B cell (primary cell): ENCODE measurements around the gene ARHGEF19. TPM values are rescaled to one million over a fixed set of nuclear protein-coding genes. Genes with fewer than 3 reads are reported as not detected.

Source experiments
- ATAC-seq: fragments of 200-7000 bp; cut with Tn5 transposase; one replicate; pipeline ENCODE4 v1.10.0; 2021; ENCODE audit warnings: low read depth, mild to moderate bottlenecking, moderate number of reproducible peaks, moderate library complexity
- CTCF ChIA-PET: fragments of 350-600 bp; sonication (Branson Sonifier 250); formaldehyde crosslinking; loops from one replicate; lab custom pipeline; 2021; ENCODE audit warnings: antibody characterized with exemption, inconsistent platforms; lab: Charles Lee
- POLR2A ChIA-PET: fragments of 350-600 bp; sonication (Branson Sonifier 250); formaldehyde crosslinking; loops from one replicate; lab custom pipeline; 2021; ENCODE audit warnings: antibody characterized with exemption; lab: Charles Lee
- DNase-seq: peaks from one replicate; pipeline ENCODE4 v3.0.0; 2013
- H2AFZ ChIP-seq: 2 replicates; pipeline ENCODE4 v1.6.1; 2012; ENCODE audit warnings: mild to moderate bottlenecking, low read depth, low read length; ENCODE audit not compliant: insufficient read depth, poor library complexity, severe bottlenecking
- H3K27ac ChIP-seq, 2 donors: 1 replicate in 1 of 2; 2 replicates in 1 of 2; pipeline ENCODE4 v1.5.1; 2012 to 2013; ENCODE audit warnings: low read length in 2 of 2, mild to moderate bottlenecking in 2 of 2, moderate library complexity in 1 of 2
- H3K27me3 ChIP-seq, 4 experiments: fragments of 200-600 bp in 1 of 4; sonication (generic) in 1 of 4; replicated peaks in 1 of 4; 1 replicate in 2 of 4; 2 replicates in 2 of 4; pipeline versions ENCODE4 v1.6.1 to v1.7.0; 2013 to 2016; ENCODE audit warnings: low read length in 3 of 4, mild to moderate bottlenecking in 2 of 4, mixed read lengths in 1 of 4, moderate library complexity in 1 of 4; ENCODE audit not compliant: insufficient read depth in 4 of 4, control insufficient read depth in 3 of 4; ENCODE audit errors: control extremely low read depth in 1 of 4
- H3K36me3 ChIP-seq, 2 experiments: replicated peaks in 1 of 2; 1 replicate in 1 of 2; 2 replicates in 1 of 2; pipeline versions ENCODE4 v1.6.1 to v1.7.1; 2013; ENCODE audit warnings: low read length in 1 of 2; ENCODE audit not compliant: insufficient read depth in 2 of 2, control insufficient read depth in 1 of 2; ENCODE audit errors: control extremely low read depth in 1 of 2, extremely low read depth in 1 of 2
- H3K4me1 ChIP-seq, 2 donors: fragments of 200-600 bp in 1 of 2; sonication (generic) in 1 of 2; 1 replicate in 1 of 2; 2 replicates in 1 of 2; pipeline versions ENCODE4 v1.5.1 to v1.6.1; 2013 to 2017; ENCODE audit warnings: low read length in 2 of 2; ENCODE audit not compliant: control insufficient read depth in 2 of 2, insufficient read depth in 2 of 2
- H3K4me2 ChIP-seq: replicated peaks from 2 replicates; pipeline ENCODE3; 2012; ENCODE audit warnings: mild to moderate bottlenecking, low read depth, low read length; ENCODE audit not compliant: poor library complexity, severe bottlenecking
- H3K4me3 ChIP-seq, 5 experiments: fragments of 200-600 bp in 1 of 5; sonication (generic) in 1 of 5; 1 replicate in 3 of 5; 2 replicates in 2 of 5; pipeline versions ENCODE4 v1.5.1 to v1.7.0; 2011 to 2016; ENCODE audit warnings: low read length in 4 of 5, mild to moderate bottlenecking in 4 of 5, low read depth in 2 of 5, control low read depth in 1 of 5, moderate library complexity in 1 of 5; ENCODE audit not compliant: insufficient read depth in 1 of 5; ENCODE audit errors: control extremely low read depth in 1 of 5, extremely low read depth in 1 of 5
- H3K79me2 ChIP-seq: fragments of 200-600 bp; sonication (generic); one replicate; pipeline ENCODE4 v1.6.0; 2016; ENCODE audit warnings: low read length; ENCODE audit not compliant: control insufficient read depth, insufficient read depth
- H3K9ac ChIP-seq: fragments of 200-600 bp; sonication (generic); 2 replicates; pipeline ENCODE4 v1.6.1; 2017; ENCODE audit warnings: mild to moderate bottlenecking, low read length, moderate library complexity
- H3K9me3 ChIP-seq, 3 donors: one replicate each; pipeline versions ENCODE4 v1.6.1 to v1.7.1; 2013; ENCODE audit warnings: low read length in 2 of 3; ENCODE audit not compliant: control insufficient read depth in 2 of 3, insufficient read depth in 1 of 3; ENCODE audit errors: control extremely low read depth in 1 of 3
- H4K20me1 ChIP-seq: 2 replicates; pipeline ENCODE4 v1.6.0; 2012; ENCODE audit warnings: mild to moderate bottlenecking, low read length; ENCODE audit not compliant: insufficient read depth, control insufficient read depth, poor library complexity, severe bottlenecking
- H3K27ac Mint-ChIP-seq: one replicate; pipeline ENCODE4 v1.8.0; 2021; ENCODE audit warnings: mixed read lengths
- H3K27me3 Mint-ChIP-seq: one replicate; pipeline ENCODE4 v1.8.0; 2021; ENCODE audit warnings: mixed read lengths
- H3K4me1 Mint-ChIP-seq: one replicate; pipeline ENCODE4 v1.8.0; 2021; ENCODE audit warnings: mixed read lengths
- H3K4me3 Mint-ChIP-seq: one replicate; pipeline ENCODE4 v1.8.0; 2021; ENCODE audit warnings: mixed read lengths
- H3K9me3 Mint-ChIP-seq: one replicate; pipeline ENCODE4 v1.8.0; 2022; ENCODE audit warnings: mixed read lengths; ENCODE audit not compliant: insufficient read depth
- CTCF ChIP-seq: fragments of 200-600 bp; IDR thresholded peaks from one replicate; pipeline ENCODE4 v1.8.0; 2022; ENCODE audit warnings: antibody characterized with exemption, mild to moderate bottlenecking
- EZH2 ChIP-seq: IDR thresholded peaks from 2 replicates; pipeline ENCODE4 v1.6.1; 2012; ENCODE audit warnings: borderline replicate concordance, low read depth, mild to moderate bottlenecking, moderate library complexity, low read length; ENCODE audit not compliant: insufficient read depth, poor library complexity, severe bottlenecking
- WGBS: methylation state at CpG from one replicate; pipeline ENCODE4 v1.1.5; 2013; ENCODE audit warnings: missing lambda C conversion rate; ENCODE audit not compliant: insufficient coverage; 5-methylcytosine and 5-hydroxymethylcytosine counted together
- intact Hi-C: fragments of 100-400 bp; cut with micrococcal nuclease; formaldehyde crosslinking; loops from one replicate; pipeline ENCODE4 v1.10.0; 2022
- polyA plus RNA-seq: library from polyadenylated mRNA; depleted of rRNA; stranded (reverse); fragments of >200 nt; gene quantifications from 2 replicates; pipeline ENCODE4 v1.2.3, GENCODE V29; 2012
- total RNA-seq, 2 donors: library from RNA; stranded (reverse); fragments of 120-200 nt in 1 of 2; gene quantifications; 1 replicate in 1 of 2; 2 replicates in 1 of 2; pipeline versions ENCODE4 v1.2.3 to v1.2.4, GENCODE V29; 2013 to 2022

ARHGEF19 gene
- total and polyA plus RNA-seq, 2 donors (not counting 1 experiment from before 2014, with no cell fraction given) = 13.9 to 20.9 TPM

DNA sequence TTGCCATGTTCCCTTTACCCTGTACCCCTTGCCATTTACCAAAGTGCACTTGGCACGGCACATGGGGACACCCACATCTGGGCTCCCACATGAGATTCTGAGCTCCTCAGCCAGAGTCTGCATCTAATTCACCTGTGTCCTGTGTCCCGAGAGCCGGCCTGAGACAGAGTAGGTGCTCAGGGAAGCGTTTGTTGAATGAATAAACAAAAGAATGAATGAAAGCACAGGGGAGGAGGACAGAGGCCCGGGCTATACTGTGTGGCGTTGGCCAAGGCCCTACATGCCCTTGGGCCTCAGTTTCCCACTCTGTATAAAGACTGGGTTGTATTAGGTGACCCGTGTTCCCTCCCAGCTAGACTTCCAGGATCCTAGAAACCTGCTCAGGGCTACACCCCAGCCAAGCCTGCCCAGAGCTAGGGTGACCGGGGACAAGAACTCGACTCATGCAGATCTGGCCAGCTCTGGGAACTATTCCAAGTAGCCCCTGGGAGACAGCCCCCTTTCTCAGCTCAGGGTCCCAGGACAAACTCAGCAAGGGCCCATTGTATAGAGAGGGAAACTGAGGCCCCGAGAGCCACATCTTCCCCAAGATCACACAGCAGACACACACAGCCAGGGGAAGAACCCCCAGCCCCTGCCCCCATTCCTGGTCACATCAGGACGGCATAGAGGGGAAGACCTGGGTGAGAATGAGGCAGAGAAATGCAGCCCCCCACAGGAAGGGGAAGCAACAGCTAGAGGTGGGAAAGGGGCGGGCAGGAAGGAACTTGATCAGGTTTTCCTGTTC, 62.6 kb downstream of the ARHGEF19 start:
- Mint-ChIP-seq H3K4me1 (peaks cover 15% of the 10 kb centered on the region), H3K9me3 (no peaks in the 10 kb centered on the region), H3K4me3 (no peak overlapping the region), H3K27me3 (peaks cover 40% of the 10 kb centered on the region), H3K27ac (no peak overlapping the region)
- no peaks in the 10 kb centered on the region for H3K36me3 ChIP-seq
- no peaks in the 10 kb centered on the region for H3K79me2 ChIP-seq
- ChIA-PET POLR2A (interaction anchor here (1.2 kb wide), 1 partner anchor 15 kb away, joined by 3 read pairs; no protein-coding TSS in a partner anchor), CTCF (no interaction called here)
- ATAC-seq (no peak), DNase-seq (no peak)
- no peak overlapping the region for H3K4me2 ChIP-seq
- 100% methylated on average over 2 of the region's 12 CpGs for WGBS
- TF ChIP-seq EZH2 (no peak), CTCF (no peak)
- no peak overlapping the region for H2AFZ ChIP-seq
- intact Hi-C loops = no loop called here
- H3K9ac ChIP-seq = no peak overlapping the region
- no peaks in the 10 kb centered on the region for H4K20me1 ChIP-seq
- H3K9me3 ChIP-seq = peaks cover 0 to 20% (median 0%) of the 10 kb centered on the region in 3 donors
- no peak overlapping the region for H3K27ac ChIP-seq
- H3K4me3 ChIP-seq = no peak overlapping the region
- peaks cover 0 to 74% (median 24%) of the 10 kb centered on the region in 4 experiments for H3K27me3 ChIP-seq
- H3K4me1 ChIP-seq = peaks cover 18 to 19% of the 10 kb centered on the region in 2 donors

GRCh38 chr1:16149146-16149545, 63.3 kb downstream of the ARHGEF19 start:
- H3K79me2 ChIP-seq = no peaks in the 10 kb centered on the region
- H3K27ac ChIP-seq = no peak overlapping the region
- Mint-ChIP-seq H3K27me3 (peaks cover 40% of the 10 kb centered on the region), H3K4me1 (peaks cover 10% of the 10 kb centered on the region), H3K4me3 (no peak overlapping the region), H3K9me3 (no peaks in the 10 kb centered on the region), H3K27ac (no peak overlapping the region)
- intact Hi-C loops = no loop called here
- H3K4me2 ChIP-seq = no peak overlapping the region
- H3K36me3 ChIP-seq = no peaks in the 10 kb centered on the region
- H4K20me1 ChIP-seq = no peaks in the 10 kb centered on the region
- H3K4me3 ChIP-seq = no peak overlapping the region
- peaks cover 0 to 13% (median 0%) of the 10 kb centered on the region in 3 donors for H3K9me3 ChIP-seq
- TF ChIP-seq CTCF (no peak), EZH2 (no peak)
- H3K4me1 ChIP-seq = peaks cover 10 to 11% of the 10 kb centered on the region in 2 donors
- H2AFZ ChIP-seq = no peak overlapping the region
- DNase-seq (no peak), ATAC-seq (no peak)
- 80% methylated on average over 5 of the region's 7 CpGs for WGBS
- H3K27me3 ChIP-seq = peaks cover 0 to 67% (median 19%) of the 10 kb centered on the region in 4 experiments
- no peak overlapping the region for H3K9ac ChIP-seq
- ChIA-PET CTCF (no interaction called here), POLR2A (no interaction called here)
